Middle frontal gyrus (tissue), 1 donor: ENCODE results near the gene STRN.
"Not testable (repeated sequence)": the region's sequence is repeated elsewhere in the genome, so short reads cannot be mapped to it uniquely, and the experiment has no call there.

Experiments used
- DNase-seq: peaks from one replicate; pipeline ENCODE4 v3.0.0-alpha.2; 2015; ENCODE audit warnings: low spot score; ENCODE audit errors: extremely low spot score

The STRN gene

DNA sequence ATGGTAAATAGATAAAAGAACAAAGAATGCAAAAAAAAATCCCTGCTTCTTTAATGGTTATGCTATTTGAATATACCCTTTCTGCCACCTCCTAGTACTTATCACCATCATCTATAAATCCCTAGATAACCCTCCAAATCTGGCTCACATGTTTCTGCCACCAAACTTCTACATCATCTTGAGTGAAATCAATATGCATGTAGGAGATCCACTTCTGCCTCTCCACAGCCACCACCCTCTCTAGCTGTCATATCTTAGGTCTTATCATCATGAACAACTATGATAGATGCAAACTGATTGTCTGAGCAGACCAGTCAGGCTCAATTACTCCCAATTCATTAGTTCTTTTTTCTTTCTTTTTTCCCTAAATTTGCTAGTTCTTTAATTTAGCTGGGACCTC lies 55.3 kb downstream of the STRN start:
- no peak for DNase-seq

GRCh38 chr2:36906277-36906676 lies 60.1 kb downstream of the STRN start:
- DNase-seq, result no peak

DNA sequence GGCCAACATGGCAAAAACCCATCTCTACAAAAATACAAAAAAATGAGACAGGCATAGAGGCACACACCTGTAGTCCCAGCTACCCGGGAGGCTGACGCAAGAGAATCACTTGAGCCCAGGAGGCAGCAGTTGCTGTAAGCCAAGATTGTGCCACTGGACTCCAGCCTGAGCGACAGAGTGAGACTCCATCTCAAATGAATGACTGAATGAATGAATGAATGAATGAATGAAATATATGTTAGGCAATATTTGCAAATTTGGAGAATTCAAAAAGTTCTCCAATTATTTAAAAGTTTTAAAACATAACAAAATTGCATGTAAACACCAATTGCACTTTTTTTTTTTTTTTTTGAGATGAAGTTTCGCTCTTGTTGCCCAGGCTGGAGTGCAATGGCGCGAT lies 61.7 kb downstream of the STRN start:
- no peak for DNase-seq

GRCh38 chr2:36902385-36903120 lies 63.8 kb downstream of the STRN start:
- no peak for DNase-seq

- DNase-seq, result no peak
Measured at GRCh38 chr2:36892805-36893204, 73.5 kb downstream of the STRN start.

GRCh38 chr2:36889795-36890194 lies 76.5 kb downstream of the STRN start:
- no peak for DNase-seq

GRCh38 chr2:36887095-36887494 lies 79.2 kb downstream of the STRN start:
- not testable (repeated sequence) for DNase-seq

- DNase-seq, result no peak
Measured at GRCh38 chr2:36886664-36887063, 79.7 kb downstream of the STRN start.

GRCh38 chr2:36885605-36886004 lies 80.7 kb downstream of the STRN start:
- no peak for DNase-seq

DNA sequence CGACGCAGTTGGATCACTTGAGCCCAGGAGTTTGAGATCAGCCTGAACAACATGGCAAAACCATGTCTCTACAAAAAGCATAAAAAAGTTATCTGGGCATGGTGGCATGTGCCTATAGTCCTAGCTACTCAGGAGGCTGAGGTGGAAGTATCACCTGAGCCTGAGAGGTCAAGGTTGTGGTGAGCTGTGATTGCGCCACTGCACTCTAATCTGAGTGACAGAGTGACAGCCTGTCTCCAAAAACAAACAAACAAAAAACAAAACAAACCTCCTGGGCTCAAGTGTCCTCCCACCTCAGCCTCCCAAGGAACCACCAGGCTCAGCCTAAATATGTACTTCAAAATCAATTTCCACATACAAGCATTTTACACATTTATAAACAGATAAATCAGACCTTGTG lies 83.8 kb downstream of the STRN start:
- no peak for DNase-seq

DNA sequence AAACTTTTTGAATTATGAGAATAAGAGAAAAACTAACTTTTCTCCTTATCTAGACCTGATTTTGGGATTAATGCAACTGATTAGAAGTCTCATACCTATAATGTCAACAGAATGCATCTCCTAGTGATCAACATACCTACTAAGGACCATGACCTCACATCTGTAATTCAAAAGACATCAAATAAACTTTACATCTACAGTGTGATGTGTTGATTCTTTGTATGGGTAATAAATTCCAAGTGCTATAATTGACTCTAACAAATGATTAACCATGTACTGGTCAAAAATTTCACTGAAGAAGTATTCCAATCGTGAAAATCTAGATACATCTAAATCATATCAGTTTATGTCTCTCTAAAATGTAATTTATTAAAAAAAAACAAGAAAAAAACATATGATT lies 84.5 kb downstream of the STRN start:
- no peak for DNase-seq

- no peak for DNase-seq
Measured at GRCh38 chr2:36878429-36878828, 87.9 kb downstream of the STRN start.

GRCh38 chr2:36871068-36871707 lies 95.1 kb downstream of the STRN start:
- DNase-seq, result no peak

- no peak for DNase-seq
Measured at GRCh38 chr2:36869606-36870005, 96.7 kb downstream of the STRN start.

GRCh38 chr2:36861896-36862295 lies 104.4 kb downstream of the STRN start:
- DNase-seq, result no peak

DNA sequence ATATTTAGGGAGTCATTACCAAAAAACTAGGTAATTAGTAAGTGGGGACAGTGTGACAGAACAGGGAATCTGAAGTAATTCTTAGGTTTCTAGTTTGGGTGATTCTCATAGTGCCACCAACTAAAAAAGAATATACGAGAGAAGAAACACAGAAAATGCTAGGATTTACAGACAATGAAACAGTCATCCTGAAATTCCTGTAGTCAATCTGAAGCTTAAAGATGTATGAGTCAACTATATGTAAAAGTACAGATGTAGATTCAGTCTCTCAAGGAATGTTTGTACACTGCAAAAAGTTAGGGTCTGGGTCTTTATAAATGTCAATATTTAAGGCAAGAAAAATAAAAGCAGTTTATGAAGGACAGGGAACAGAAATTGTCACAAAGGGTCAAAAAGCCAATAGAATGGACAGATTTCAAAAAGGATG lies 107.0 kb downstream of the STRN start:
- no peak for DNase-seq

DNA sequence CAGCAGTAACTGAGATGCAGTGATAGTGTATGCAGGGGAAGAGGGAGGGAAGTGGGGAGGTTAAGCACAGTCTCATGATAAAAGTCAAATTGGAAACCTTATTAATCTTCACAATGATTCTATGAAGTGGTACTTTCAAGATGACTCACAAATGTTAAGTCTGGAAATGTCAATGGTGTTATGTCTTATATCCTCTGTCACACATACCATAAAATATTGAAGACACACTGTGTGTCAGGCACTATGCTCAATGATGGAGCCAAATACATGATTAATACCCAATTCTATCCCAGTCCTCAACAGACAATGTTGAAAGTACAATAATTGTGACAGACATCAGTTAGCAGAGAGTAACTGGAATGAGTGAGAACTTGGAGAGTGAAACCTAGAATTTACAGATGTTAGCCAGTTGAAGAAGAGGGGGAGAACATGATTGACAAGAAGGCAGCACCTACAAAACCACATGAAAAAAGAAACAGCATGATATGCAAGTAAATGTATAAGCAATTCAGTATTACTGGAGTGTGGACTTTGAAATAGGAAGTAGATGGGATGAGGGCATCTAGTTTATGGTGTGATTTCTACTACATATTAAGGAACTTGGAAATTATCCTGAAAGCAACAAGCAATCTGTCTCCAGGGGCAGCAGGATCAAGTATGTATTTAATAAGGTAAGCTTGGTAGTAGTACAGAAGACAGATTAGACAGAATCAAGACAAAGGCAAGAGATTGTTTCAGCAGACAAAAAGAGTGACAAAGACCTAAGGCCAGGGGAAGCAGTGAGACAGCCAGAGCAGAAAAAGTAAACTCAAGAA lies 107.6 kb downstream of the STRN start:
- no peak for DNase-seq

GRCh38 chr2:36857713-36858112 lies 108.6 kb downstream of the STRN start:
- no peak for DNase-seq

DNA sequence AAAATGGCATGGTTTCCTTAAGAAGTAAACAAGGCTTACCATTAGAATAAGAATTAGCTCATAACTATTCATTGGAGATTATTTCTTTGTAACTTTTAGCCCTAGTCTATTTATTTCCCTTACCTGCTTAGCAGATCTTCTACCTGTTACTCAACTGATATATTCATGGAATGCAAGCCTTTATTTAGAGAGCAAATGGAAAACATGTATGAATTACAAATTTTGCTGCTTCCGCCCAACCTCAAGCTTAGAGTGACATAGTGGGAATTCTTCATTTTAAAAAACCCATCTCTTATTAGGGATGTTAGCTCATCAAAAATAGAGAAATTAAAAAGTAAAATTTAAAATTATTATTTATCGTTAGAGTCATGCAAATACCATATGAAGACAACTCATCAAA lies 110.9 kb downstream of the STRN start:
- DNase-seq, result no peak

DNA sequence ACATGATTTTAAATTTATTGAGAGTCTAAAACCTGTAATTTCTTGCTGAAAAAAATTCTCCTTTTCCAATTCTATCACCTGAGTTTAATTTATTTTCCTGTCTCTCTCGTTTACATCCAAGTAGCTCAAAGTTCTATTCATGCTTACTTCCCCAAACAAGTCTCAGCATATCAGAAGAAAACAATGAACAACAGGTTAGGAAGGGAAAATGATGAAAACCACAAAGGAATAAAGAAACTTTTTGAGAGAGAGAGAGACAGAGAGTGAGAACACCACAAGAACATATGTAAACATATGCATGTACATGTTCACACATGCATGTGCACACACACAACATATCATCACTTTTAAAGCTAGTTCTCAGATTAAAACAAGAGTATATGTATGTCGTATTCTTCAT lies 112.1 kb downstream of the STRN start:
- no peak for DNase-seq

- no peak for DNase-seq
Measured at GRCh38 chr2:36849265-36849664, 117.1 kb downstream of the STRN start.

DNA sequence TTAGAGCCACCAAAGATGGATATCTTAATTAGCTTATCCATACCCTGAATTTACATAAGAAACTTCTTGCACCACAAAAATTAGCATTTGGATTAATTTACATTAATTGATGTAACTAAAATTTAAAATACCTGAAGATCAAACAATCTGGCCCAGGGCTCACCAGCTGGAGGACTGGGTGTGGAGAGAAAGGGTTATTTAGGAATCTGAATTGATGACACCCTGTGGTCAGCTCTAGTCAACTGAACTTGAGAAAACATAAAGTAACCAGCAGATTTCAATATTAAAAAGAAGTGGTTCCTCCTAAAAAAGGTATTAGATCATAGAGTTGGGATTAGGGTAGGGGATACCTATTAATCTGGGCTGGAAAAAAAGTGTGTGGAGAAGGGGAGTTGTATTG lies 122.5 kb downstream of the STRN start:
- no peak for DNase-seq
